Stimulated activated effector memory CD8-positive, alpha-beta T cell treated with anti-CD3 and anti-CD28 coated beads, Interleukin-12 subunit alpha, Interleukin-12 subunit beta, amount 100 ng/mL, for 72 hours (primary cell): ENCODE data around the gene FBXO33.
A peak's percentile ranks its signal among the peaks of the same experiment; 100 is the strongest.

Experiments used
- ATAC-seq: fragments of 150-1000 bp; cut with Tn5 transposase; 2 replicates; pipeline ENCODE4 v1.10.0; 2021
- DNase-seq, 2 donors: peaks; one replicate each; pipeline ENCODE4 v3.0.0; 2021 to 2022; ENCODE audit warnings: low spot score in 2 of 2
- H3K27ac Mint-ChIP-seq: one replicate; pipeline ENCODE4 v1.8.0; 2022; ENCODE audit warnings: mild to moderate bottlenecking, mixed read lengths
- H3K36me3 Mint-ChIP-seq: one replicate; pipeline ENCODE4 v1.8.0; 2022; ENCODE audit warnings: mild to moderate bottlenecking, mixed read lengths
- H3K4me1 Mint-ChIP-seq: one replicate; pipeline ENCODE4 v1.8.0; 2022; ENCODE audit warnings: mixed read lengths
- H3K4me3 Mint-ChIP-seq: one replicate; pipeline ENCODE4 v1.8.0; 2022; ENCODE audit warnings: mild to moderate bottlenecking, mixed read lengths
- H3K9me3 Mint-ChIP-seq: one replicate; pipeline ENCODE4 v1.8.0; 2022; ENCODE audit warnings: mixed read lengths

Gene FBXO33, protein sequence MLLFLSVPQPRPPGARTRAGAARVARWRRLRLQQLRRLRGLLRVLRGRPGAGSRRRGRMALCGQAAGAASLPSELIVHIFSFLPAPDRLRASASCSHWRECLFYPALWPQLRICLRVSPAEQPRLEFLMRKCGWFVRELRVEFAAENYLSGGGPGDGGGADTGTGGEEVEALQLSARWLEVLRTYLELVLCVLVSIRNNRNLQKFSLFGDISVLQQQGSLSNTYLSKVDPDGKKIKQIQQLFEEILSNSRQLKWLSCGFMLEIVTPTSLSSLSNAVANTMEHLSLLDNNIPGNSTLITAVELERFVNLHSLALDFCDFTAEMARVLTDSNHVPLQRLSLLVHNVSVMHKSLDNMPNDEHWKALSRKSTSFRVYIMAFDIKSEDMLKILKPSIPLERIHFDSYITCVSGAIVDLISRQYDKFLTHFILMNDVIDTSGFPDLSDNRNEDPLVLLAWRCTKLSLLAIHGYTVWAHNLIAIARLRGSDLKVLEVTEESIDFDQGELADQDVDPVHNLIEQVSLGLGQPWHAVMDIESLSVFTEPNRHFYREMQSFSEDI

DNA sequence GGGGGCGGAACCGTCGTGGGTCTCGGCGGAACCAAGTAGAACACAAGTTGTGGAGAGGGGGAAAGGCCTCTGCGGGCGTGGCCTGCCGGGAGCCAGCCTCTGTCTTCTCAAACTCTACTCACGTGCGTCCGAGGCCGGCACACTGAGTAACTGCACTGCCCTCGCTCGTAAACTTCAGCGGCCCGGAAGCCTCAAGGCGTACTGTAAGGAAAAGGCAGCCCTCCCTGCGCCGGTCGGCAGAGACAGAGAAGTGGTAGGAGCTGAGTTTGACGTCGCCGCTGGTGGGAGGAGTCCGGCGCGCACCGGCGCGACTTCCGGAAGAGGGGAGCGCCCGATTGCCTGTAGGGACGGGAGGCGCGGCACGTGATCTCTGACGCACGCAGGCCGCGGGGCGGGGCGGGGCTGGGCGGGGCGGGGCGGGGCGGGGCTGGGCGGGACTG, at the start of gene FBXO33:
TSS of gene FBXO33 (minus strand) at position 255 of the 440 bp plus-strand sequence. CDS start 271 bp downstream, outside the sequence.
- Mint-ChIP-seq H3K36me3 (peaks cover 21% of the 10 kb centered on the region), H3K27ac (peak within 1 kb of the TSS; percentile 100), H3K4me1 (peaks cover 40% of the 10 kb centered on the region), H3K9me3 (no peaks in the 10 kb centered on the region), H3K4me3 (peak within 1 kb of the TSS; percentile 93)
- ATAC-seq, result peak; percentile 90
- peak; percentile 93 to 98 for DNase-seq

DNA sequence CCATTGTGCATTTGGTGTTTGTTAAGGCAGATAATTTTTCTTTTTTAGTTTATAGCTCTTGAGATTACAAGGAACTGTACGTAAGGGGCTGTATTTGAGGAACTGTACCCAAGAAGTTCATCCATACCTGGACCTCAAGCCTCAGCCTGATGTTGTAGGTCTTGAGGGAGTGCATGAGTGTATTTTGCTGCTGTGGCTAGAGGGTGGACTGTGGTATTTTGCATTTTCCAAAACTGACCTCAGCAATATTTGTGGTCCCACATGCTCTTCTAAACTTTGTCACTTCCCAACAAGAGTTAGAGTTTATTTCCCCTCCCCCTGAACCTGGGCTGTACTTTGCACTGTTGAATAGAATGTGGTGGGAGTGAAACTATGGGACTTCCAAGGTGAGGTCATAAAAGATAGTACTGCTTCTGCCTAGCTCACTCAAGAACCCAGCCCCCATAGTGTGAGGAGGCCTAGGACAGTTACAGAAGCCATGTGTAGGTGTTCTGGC, 42.2 kb upstream of the FBXO33 start:
- DNase-seq, result no peak
- peak; percentile 79 for ATAC-seq
- no peak overlapping the region for H3K27ac Mint-ChIP-seq

DNA sequence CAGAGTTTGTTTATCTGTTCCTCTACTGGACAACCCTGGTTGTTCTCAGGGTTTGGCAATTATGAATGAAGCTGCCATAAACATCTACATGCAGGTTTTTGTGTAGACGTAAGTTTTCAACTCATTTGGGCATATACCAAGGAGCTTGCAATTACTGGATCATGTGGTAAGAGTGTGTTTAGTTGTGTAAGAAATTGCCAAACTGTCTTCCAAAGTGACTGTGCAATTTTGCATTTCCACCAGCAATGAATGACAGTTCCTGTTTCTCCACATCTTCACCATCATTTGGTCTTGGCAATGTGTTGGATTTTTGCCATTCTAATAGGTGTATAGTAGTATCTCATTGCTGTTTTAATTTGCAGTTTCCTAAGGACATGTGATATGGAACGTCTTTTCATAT, 39.8 kb upstream of the FBXO33 start:
- Mint-ChIP-seq H3K36me3 (no peaks in the 10 kb centered on the region), H3K4me3 (no peak overlapping the region), H3K27ac (no peak overlapping the region), H3K9me3 (no peaks in the 10 kb centered on the region), H3K4me1 (no peaks in the 10 kb centered on the region)
- DNase-seq (no peak), ATAC-seq (no peak)

More for the DNA sequence above, 42.2 kb upstream of the FBXO33 start:
- Mint-ChIP-seq H3K36me3 (no peaks in the 10 kb centered on the region), H3K9me3 (no peaks in the 10 kb centered on the region), H3K4me3 (no peak overlapping the region), H3K4me1 (no peaks in the 10 kb centered on the region)

DNA sequence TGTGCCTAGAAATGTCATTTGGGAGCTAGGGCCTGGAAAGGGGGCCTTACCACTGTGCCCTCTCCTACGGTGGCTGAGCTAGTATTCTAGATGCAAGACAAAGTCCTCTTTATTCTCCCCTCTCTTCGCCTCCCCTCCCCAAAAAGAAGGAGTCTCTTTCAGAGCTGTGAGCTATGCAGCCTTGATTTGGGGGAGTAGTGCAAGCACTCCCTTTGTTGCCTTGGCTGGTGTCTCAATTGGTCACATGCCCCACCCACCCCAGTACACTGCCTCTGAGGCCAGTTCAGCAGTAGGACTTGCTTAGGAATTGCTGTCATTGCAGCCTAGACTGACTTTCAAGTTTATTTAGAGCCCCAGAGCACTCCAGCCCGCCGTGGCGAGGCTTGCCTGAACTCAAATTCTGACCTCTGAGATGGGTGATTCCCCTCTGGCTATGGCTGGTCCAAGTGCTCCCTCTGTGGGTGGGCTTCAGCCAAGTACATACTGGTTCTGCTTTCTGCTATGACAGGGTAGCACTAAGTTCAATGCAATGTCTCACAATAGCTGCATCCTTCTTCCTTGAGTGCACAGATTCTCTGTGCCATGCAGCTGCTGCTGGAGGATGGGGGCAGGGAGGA, 37.0 kb upstream of the FBXO33 start:
- Mint-ChIP-seq H3K27ac (peak overlapping the region; percentile 27), H3K4me1 (no peaks in the 10 kb centered on the region), H3K36me3 (no peaks in the 10 kb centered on the region), H3K4me3 (no peak overlapping the region), H3K9me3 (no peaks in the 10 kb centered on the region)
- DNase-seq (peak in 1 of 2 donors; percentile 65), ATAC-seq (peak; percentile 82)

DNA sequence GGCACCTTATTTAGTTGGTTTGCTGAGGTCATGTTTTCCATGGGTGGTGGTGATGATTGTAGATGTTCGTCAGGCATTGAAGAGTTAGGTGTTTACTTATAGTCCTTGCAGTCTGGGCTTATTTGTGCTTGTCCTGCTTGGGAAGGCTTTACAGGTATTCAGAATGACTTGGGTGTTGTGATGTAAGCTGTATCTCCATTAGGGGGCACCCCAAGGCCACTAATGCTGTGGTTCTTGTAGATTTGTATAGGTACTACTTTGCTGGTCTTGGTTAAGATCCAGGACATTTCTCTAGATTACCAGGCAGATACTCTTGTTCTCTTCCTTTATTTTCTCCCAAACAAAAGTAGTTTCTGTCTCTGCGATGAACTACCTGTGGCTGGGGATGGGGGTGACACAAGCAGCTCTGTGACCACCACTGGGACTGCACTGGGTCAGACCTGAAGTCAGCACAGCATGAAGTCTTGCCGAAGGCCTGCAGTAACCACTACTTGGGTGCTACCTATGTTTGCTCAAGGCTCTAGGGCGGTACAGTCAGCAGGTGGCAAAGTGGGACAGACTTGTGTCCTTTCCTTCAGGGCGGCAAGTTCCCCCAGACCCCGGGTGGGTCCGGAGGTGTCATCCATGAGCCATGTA, 35.8 kb upstream of the FBXO33 start:
- Mint-ChIP-seq H3K27ac (no peak overlapping the region), H3K4me3 (no peak overlapping the region), H3K36me3 (no peaks in the 10 kb centered on the region), H3K4me1 (no peaks in the 10 kb centered on the region), H3K9me3 (no peaks in the 10 kb centered on the region)
- ATAC-seq (no peak), DNase-seq (no peak)

DNA sequence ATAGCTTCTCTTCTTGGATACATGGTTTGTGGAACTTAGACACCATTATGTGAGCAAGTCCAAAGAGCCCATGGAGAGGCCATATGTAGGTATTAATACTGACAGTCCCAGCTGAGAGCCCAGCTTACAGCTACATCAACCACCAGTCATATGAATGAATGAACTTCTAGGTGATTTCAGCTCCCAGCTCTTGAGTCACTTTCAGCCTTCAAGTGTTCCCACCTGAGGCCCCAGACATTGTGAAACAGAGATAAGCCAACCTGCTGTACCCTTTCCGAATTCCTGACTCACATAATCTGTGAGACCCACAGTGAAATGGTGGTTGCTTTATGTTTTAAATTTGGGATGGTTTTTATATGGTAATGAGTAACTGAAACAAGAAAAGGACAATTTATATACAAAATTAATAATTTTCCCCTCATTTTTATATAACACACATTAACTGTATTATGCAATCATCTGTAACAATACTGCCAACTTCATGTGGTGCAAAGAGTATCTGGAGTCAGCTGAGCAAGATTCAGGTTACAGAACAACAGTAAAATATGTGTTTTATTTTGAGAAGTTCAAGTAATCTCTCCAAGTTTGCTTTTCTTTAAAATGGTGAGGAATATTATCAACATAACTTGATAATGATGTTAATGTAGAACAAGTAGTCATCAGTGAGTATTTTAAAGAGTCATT, 27.7 kb upstream of the FBXO33 start:
- no peaks in the 10 kb centered on the region for H3K9me3 Mint-ChIP-seq
- H3K36me3 Mint-ChIP-seq, result no peaks in the 10 kb centered on the region
- ATAC-seq, result peak; percentile 46
- no peaks in the 10 kb centered on the region for H3K4me1 Mint-ChIP-seq
- H3K27ac Mint-ChIP-seq, result no peak overlapping the region
- H3K4me3 Mint-ChIP-seq, result no peak overlapping the region
- no peak for DNase-seq

DNA sequence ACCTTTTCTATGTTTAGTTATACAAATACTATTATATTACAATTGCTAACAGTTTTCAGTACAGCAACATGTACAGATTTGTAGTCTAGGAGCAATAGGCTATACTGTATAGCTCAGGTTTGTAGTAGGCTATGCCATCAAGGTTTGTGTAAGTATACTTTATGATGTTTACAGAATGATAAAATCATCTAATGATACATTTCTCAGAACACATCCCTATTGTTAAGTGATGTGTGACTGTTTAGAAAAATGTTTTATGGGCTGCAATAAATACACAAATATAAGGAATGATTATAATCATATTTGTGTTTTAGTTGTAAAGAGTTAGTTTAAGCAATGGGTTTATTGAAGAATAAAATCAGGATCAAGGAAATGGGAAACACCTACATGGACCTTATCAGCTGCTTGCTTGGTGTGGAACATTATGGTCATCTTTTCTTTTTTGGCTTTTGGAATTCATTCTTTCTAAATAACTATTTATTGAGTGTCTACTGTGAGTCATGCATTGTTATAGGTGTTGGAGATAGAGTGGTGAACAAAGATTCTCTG, 24.5 kb upstream of the FBXO33 start:
- Mint-ChIP-seq H3K36me3 (no peaks in the 10 kb centered on the region), H3K4me3 (no peak overlapping the region), H3K27ac (no peak overlapping the region), H3K9me3 (no peaks in the 10 kb centered on the region), H3K4me1 (peaks cover 2% of the 10 kb centered on the region)
- no peak for DNase-seq
- ATAC-seq, result no peak

DNA sequence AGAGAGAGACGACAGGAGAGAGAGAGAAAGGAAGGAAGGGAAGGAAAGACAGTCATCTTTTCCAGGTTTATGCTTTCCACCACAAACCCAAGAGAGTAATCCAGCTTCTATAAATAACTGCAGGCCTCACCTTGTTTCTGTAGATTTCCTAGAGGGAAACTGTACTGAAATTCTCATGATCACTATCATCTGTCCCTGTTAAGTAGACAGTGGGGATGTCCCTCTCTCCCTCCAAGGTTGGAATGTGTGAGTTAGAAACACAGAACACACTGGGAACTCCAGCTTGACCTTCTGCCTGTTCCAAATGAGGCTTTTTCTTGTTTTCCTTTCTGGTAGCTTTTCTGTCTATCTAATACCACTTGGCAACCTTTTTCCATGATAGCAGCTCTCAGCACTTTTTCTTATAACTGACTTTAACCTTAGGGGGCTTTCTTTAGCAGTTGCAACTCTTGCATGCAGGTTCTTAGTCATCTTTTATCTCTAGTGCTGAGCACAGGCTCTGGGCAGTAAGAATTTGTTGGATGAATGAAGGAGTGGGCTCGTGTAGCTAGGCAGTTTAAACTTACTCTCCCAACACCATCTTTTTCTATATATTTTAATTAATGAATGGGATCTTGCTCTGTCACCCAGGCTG, 22.8 kb upstream of the FBXO33 start:
- Mint-ChIP-seq H3K27ac (peak overlapping the region; percentile 18), H3K9me3 (no peaks in the 10 kb centered on the region), H3K36me3 (no peaks in the 10 kb centered on the region), H3K4me1 (peaks cover 9% of the 10 kb centered on the region), H3K4me3 (no peak overlapping the region)
- DNase-seq, result no peak
- ATAC-seq, result no peak

DNA sequence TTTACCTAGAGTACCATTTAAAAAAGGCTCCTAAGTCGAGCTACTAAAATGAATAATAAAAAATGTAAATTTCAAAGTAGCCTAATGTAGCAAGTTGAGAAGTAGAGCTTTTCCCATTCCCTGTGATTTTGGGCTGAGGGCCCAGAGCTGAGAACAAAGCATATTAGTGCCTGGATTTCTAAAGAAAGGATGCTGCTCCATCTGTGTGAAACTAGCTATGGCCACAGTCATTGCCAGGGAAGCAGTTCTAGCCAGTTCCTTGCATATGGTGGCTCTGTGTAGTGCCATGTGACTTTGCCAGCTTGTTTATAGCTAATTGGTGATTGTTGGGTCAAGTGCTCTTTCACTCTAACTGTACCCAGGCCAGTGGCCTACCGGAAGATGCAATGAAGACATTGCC, 20.4 kb upstream of the FBXO33 start:
- H3K36me3 Mint-ChIP-seq, result no peaks in the 10 kb centered on the region
- ATAC-seq (no peak), DNase-seq (no peak)

DNA sequence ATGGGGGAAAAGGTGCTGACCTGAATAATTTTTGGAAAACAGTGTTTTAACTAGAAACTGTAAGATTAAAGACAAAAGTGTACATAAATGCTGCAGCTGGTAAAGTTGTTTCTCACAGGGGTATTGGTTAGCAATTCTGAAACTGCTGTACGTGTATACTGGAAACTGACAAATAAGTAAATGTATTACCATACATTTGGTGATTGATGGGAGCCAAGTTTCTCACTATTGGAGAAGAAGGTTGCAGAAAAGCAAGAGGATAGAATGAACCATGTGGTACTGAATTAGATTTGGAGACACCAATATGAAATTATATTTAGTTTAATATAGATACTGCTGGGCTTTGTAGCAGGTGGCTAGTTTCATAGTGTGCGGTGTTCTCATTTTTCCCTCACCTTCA, 19.6 kb upstream of the FBXO33 start:
- Mint-ChIP-seq H3K4me1 (peaks cover 26% of the 10 kb centered on the region), H3K9me3 (no peaks in the 10 kb centered on the region), H3K36me3 (no peaks in the 10 kb centered on the region), H3K4me3 (no peak overlapping the region), H3K27ac (no peak overlapping the region)
- DNase-seq, result no peak
- ATAC-seq, result peak; percentile 79

More for the DNA sequence above, 20.4 kb upstream of the FBXO33 start:
- Mint-ChIP-seq H3K27ac (no peak overlapping the region), H3K4me3 (no peak overlapping the region), H3K4me1 (peaks cover 17% of the 10 kb centered on the region), H3K9me3 (no peaks in the 10 kb centered on the region)

DNA sequence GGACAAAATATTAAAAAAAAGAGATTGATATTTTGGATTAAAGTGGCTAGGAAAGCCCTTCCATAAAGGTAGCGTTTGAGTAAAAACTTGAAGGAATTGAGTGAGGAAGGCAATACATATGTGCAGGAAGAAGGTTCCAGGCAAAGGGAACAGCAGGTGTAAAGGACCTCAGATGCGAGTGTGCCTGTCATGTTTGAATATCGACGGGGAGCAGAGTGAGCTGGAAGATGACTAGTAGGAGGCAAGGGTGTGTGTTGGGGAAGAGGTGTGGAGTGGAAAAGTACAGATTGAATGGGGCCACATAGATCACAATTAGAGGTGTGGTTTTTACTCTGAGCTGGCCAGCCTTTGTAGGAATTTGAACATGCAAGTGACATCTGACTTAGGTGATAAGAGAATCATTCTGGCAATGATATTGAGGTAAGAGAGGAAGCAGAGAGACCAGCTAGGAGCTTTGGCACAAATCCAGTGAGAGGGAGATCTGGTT, 15.0 kb upstream of the FBXO33 start:
- no peak overlapping the region for H3K27ac Mint-ChIP-seq
- no peak overlapping the region for H3K4me3 Mint-ChIP-seq

DNA sequence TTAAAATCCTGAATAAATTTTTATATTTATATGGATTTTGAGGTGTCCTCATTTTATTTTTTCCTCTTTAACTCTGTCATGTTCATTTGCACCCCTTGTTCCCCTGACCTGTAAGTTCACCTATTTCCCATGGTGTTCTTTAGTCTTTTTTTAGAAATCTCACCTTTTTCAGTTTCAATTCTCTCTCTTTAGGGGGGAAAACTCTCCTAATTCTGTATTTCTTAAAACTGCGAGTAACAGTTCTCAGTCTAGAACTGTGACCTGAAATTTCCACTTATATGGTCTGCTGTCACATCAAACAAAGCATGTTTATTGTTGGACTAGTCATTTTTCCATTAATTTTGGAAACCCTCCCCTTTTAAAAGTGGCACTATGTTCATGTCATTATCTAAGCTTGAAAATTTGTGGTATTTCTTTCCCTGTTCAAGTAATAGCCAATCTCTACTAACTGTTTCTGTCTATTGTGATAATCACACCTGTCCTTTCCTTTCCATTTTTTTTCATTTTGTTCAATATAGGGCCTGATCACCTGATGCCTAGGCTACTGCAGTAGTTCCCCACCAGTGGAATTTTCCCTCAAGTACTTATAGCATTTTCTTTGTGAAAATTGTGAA, 14.0 kb upstream of the FBXO33 start:
- peaks cover 27% of the 10 kb centered on the region for H3K4me1 Mint-ChIP-seq
- DNase-seq (no peak), ATAC-seq (peak; percentile 36)
- H3K4me3 Mint-ChIP-seq, result no peak overlapping the region
- H3K36me3 Mint-ChIP-seq, result no peaks in the 10 kb centered on the region
- no peak overlapping the region for H3K27ac Mint-ChIP-seq
- no peaks in the 10 kb centered on the region for H3K9me3 Mint-ChIP-seq

More for the DNA sequence above, 15.0 kb upstream of the FBXO33 start:
- peaks cover 34% of the 10 kb centered on the region for H3K4me1 Mint-ChIP-seq
- H3K36me3 Mint-ChIP-seq, result no peaks in the 10 kb centered on the region
- H3K9me3 Mint-ChIP-seq, result no peaks in the 10 kb centered on the region
- ATAC-seq (peak; percentile 49), DNase-seq (no peak)

DNA sequence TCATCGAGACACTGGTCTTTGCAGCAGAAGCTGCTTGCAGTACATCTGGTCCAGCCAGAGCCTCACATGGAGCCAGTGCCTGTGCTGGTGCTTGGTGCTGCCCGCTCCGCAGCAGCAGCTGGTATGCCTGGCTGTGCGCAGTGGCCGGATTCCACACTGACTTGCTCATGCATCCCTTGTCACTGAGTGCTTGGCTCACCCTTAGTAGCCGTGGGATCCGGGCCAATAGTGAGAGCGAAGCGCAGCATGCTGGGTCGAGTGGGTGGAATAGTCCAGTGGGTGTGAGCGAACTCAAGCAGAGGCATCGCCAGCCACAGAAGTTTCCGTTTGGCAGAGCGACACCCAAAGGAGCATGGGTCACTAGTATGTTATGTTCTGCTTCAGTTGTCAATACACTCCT, 10.1 kb upstream of the FBXO33 start:
- no peak for ATAC-seq
- peaks cover 13% of the 10 kb centered on the region for H3K4me1 Mint-ChIP-seq

DNA sequence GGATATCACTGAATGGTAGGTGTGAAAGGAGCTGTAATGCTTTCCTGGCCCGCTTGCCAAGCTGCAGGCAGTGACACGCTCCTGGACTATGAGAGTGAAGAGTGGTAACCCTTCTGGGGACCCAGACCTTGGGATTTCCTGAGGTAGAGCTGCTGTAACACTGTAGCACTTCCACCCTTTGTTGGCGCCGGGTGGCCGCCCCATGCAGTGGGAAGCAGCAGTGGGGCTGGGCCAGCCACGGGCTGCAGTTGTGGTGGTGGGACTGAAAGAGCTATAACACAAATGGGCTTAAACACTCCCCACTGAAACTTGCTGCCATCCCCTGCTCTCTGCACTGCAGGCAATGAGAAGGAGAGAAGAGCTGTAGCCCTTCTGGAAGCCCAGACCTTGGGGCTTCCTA, 9.6 kb upstream of the FBXO33 start:
- DNase-seq, result no peak
- no peaks in the 10 kb centered on the region for H3K9me3 Mint-ChIP-seq
- H3K36me3 Mint-ChIP-seq, result no peaks in the 10 kb centered on the region
- H3K4me3 Mint-ChIP-seq, result no peak overlapping the region
- peak; percentile 19 for ATAC-seq
- H3K27ac Mint-ChIP-seq, result no peak overlapping the region
- peaks cover 8% of the 10 kb centered on the region for H3K4me1 Mint-ChIP-seq

More for the DNA sequence above, 10.1 kb upstream of the FBXO33 start:
- Mint-ChIP-seq H3K36me3 (no peaks in the 10 kb centered on the region), H3K27ac (no peak overlapping the region), H3K9me3 (no peaks in the 10 kb centered on the region), H3K4me3 (no peak overlapping the region)
- DNase-seq, result no peak
